Brain microvascular endothelial cell (primary cell): Measurements from ENCODE around the gene PHC3.

Experiments
- DNase-seq: peaks from one replicate; pipeline ENCODE4 v3.0.0-alpha.2; 2020
- H3K27ac ChIP-seq: fragments of 250-450 bp; sonication (Bioruptor Pico); 2 replicates; pipeline ENCODE4 v1.5.1; 2020; ENCODE audit warnings: mild to moderate bottlenecking, moderate library complexity
- H3K27me3 ChIP-seq: fragments of 250-450 bp; sonication (Bioruptor Pico); replicated peaks from 2 replicates; pipeline ENCODE4 v1.5.1; 2020; ENCODE audit warnings: mild to moderate bottlenecking
- H3K36me3 ChIP-seq: fragments of 250-450 bp; sonication (Bioruptor Pico); replicated peaks from 2 replicates; pipeline ENCODE4 v1.5.1; 2020; ENCODE audit warnings: mild to moderate bottlenecking
- H3K4me3 ChIP-seq: 2 replicates; pipeline ENCODE4 v1.5.1; 2011; ENCODE audit warnings: low read depth, mild to moderate bottlenecking, control low read depth, low read length, moderate library complexity
- in situ Hi-C: cut with HindIII; loops from 2 replicates; pipeline ENCODE4 v1.10.0; 2017; ENCODE audit warnings: low sequenced_read_pairs, low pct_ligation_motif_present
- TF ChIP-seq, protein P1 (sequence below): IDR thresholded peaks from 2 replicates; pipeline ENCODE4 v1.5.1; 2011; ENCODE audit warnings: low read depth, mild to moderate bottlenecking, moderate library complexity, low read length, control low read depth, inconsistent platforms; ENCODE audit errors: missing control alignments

The PHC3 gene

DNA sequence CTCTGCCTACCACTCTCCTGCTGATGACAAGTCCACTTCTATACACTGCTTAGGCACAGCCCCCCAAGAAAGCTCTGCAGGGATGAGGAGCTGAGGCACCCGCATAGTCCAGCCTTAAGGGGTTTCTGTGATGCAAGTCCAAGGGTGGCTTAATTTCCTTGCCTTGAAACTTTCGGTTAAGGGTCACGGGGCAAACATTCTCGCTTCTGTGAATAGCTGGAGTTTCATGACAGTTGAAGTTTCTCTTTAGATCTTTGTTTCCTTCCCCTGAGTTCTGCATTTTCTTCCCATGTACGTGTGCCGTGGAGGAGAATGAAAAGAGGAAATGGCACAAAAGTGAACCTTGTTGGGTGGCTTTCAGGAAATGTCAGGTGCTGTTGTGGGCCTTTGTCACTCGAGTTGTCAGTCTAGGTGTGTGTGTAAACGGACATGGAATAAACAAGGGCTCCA, 136.7 kb downstream of the PHC3 start:
- Histone ChIP-seq H3K27me3 (peaks cover 12% of the 10 kb centered on the region), H3K36me3 (no peaks in the 10 kb centered on the region), H3K27ac (no peak overlapping the region), H3K4me3 (no peak overlapping the region)
- in situ Hi-C loops = no loop called here
- TF ChIP-seq, protein P1, sequence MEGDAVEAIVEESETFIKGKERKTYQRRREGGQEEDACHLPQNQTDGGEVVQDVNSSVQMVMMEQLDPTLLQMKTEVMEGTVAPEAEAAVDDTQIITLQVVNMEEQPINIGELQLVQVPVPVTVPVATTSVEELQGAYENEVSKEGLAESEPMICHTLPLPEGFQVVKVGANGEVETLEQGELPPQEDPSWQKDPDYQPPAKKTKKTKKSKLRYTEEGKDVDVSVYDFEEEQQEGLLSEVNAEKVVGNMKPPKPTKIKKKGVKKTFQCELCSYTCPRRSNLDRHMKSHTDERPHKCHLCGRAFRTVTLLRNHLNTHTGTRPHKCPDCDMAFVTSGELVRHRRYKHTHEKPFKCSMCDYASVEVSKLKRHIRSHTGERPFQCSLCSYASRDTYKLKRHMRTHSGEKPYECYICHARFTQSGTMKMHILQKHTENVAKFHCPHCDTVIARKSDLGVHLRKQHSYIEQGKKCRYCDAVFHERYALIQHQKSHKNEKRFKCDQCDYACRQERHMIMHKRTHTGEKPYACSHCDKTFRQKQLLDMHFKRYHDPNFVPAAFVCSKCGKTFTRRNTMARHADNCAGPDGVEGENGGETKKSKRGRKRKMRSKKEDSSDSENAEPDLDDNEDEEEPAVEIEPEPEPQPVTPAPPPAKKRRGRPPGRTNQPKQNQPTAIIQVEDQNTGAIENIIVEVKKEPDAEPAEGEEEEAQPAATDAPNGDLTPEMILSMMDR = no peak
- DNase-seq = no peak

DNA sequence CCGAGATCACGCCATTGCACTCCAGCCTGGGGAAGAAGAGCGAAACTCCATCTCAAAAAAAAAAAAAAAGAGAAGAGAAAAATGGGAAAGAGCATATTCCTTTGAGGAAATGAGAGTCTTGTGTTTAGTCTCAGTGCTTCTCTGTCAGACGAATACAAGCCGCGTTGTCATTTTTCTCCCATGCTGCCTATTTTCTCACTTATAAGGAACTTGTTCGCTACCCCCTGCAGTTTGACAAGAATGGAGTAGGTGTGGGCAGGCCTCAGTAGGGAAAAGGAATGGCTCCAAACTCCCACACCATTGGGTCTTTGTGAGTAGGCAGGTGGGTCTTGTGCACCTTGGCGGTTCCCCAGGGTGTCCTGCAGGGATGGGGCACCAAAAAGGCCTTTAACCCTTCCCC, 137.3 kb downstream of the PHC3 start:
- peaks cover 15% of the 10 kb centered on the region for H3K27me3 ChIP-seq
- H3K27ac ChIP-seq = no peak overlapping the region
- no peak overlapping the region for H3K4me3 ChIP-seq
- DNase-seq = no peak
- TF ChIP-seq, protein P1 = no peak
- H3K36me3 ChIP-seq = no peaks in the 10 kb centered on the region
- in situ Hi-C loops = no loop called here

DNA sequence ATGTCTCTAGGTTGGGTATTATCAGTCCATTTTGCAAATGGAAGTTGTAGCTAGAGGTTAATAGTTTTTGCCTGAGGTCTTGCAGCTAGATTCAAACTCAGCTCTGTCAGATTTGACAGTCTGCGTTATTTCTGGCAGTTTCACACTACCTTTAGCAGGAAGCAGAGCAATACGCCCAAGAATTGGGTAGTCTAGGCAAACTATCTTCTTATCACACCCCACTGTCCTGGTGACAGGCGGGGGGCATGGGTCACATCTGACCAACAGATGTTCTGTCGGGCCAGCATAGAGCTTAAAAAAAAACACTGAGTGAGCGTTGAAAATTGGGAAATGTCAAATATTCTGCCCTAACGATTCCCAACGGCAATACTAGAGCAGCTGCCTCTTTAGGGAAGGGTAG, 138.0 kb downstream of the PHC3 start:
- in situ Hi-C loops = no loop called here
- no peaks in the 10 kb centered on the region for H3K36me3 ChIP-seq
- TF ChIP-seq, protein P1 = no peak

DNA sequence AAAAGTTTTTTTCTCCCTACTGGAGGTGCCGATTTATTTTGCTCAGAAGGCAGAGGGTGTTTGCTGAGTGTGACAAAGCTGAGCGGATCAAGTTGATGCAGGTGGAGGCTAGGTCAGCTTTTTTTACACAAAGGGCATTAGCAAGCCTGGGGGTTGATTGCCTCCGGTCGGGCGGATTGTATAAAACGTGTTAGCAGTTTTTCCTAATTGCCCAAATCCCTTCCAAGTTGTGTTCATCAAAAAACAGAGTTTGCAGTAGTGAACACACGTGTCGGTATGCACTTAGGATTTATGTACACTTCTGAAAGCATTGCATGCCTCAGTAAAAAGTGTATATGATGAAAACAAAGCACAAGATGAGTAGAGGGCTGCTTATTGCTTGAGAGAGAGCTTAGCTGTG, 141.1 kb downstream of the PHC3 start:
- DNase-seq = no peak
- no peaks in the 10 kb centered on the region for H3K36me3 ChIP-seq
- no peak overlapping the region for H3K27ac ChIP-seq
- TF ChIP-seq, protein P1 = no peak
- no peak overlapping the region for H3K4me3 ChIP-seq
- peaks cover 33% of the 10 kb centered on the region for H3K27me3 ChIP-seq
- in situ Hi-C loops = no loop called here

More for the DNA sequence above, 138.0 kb downstream of the PHC3 start:
- Histone ChIP-seq H3K27me3 (peaks cover 22% of the 10 kb centered on the region), H3K4me3 (no peak overlapping the region), H3K27ac (no peak overlapping the region)
- DNase-seq = no peak

DNA sequence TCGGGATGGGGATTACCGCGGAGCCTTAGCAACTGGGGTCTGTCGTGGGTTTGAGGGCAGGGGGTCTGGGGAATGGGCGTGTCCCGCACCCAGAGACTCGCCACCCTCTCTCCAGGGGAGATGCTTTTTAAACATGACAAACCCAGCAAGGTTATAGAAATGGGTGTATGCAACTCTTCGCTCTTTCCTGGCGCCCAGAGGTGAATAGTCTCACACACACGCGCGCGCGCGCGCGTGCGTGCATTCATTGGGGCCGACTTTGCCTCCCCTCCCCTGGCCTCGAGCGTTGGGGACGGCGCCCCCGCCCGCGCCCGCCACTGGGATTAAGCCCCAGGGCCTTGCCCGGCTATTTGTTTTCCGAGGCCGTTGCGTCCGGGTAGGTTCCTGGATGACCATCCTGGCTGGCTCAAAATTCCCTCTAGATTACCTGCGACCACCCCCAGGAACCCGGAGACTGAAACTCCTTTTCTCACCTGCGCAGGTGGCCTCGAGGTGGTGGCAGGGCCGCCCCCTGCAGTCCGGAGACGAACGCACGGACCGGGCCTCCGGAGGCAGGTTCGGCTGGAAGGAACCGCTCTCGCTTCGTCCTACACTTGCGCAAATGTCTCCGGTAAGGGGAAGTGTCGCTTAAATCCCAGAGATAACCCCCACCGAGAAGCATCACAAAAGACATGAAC, 143.0 kb downstream of the PHC3 start:
- in situ Hi-C loops = no loop called here
- Histone ChIP-seq H3K36me3 (no peaks in the 10 kb centered on the region), H3K27ac (no peak overlapping the region), H3K27me3 (peaks cover 33% of the 10 kb centered on the region), H3K4me3 (peak overlapping the region; percentile 48)
- no peak for DNase-seq
- TF ChIP-seq, protein P1 = peak; percentile 30
